ENCODE results near the gene NDUFC1. TPM values are rescaled to one million over a fixed set of nuclear protein-coding genes. Genes with fewer than 3 reads are reported as not detected.

The NDUFC1 gene
- total and polyA plus RNA-seq, 2 of the 8 experiments (the other 6 are each of a cell fraction or from before 2014, with no cell fraction given): 41.9 to 62.0 TPM

DNA sequence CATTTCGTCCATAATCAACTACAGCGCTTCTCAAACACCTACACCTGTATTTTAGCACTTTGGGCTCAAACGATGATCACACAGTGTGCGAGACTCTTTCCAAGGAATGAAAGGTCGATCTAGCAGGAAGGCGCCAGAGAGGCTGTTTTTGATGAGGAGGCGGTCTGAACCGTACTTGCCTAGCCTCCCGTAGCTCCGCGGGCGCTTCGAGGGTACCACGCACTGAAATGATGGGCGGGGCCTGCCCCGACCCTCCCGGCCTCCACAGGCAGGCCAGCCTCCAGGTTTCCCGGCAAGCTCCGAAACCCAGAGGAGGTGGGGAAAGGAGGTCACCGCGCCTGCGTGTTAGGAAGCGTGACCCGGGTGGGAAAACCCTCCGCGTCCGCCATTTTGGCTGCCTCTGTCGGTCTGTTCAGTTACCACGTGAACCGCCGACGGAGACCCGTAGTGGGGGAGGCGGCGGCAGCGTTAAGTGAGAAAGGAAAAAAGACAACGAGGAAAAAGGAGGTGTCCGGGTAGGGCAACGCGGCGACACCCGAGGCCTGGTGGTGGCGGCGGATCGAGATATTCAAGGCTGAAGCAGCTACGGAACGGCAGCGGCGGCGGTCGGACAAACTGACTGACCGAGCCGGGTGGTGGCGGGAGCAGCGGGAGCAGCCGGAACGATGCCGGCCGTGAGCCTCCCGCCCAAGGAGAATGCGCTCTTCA lies 1.0 kb downstream of the NDUFC1 start, which contains the start of gene NAA15:
NAA15 (plus strand) TSS at position 393 of the 708 bp plus-strand sequence; CDS start at position 666, 273 bp downstream.
- H2AFZ ChIP-seq (ENCODE audit: low read length): peak within 1 kb of the TSS; percentile 27
- no peaks in the 10 kb centered on the region for H3K79me1 ChIP-seq (ENCODE audit: low read depth, low read length)
- no peak within 1 kb of the TSS for H2BK20ac ChIP-seq (ENCODE audit: low read length)
- H4K20me1 ChIP-seq (replicated peaks in 1 of 2; ENCODE audit: control insufficient read depth in 1 of 2, insufficient read depth in 2 of 2, low read length in 2 of 2): peaks cover 0 to 4% of the 10 kb centered on the region in 2 experiments
- no peak within 1 kb of the TSS for H3K14ac ChIP-seq (ENCODE audit: insufficient read length)
- H3K79me2 ChIP-seq (ENCODE audit: control insufficient read depth in 1 of 2, insufficient read depth in 2 of 2, low read length in 2 of 2): peaks cover 36 to 63% of the 10 kb centered on the region in 2 experiments
- FAIRE-seq (no peak), DNase-seq (ENCODE audit: low read depth in 1 of 2, low spot score in 2 of 2) (peak; percentile 95 to 96)
- peak within 1 kb of the TSS; percentile 83 for H3K27ac ChIP-seq (ENCODE audit: low read depth, low read length)
- peaks cover 6% of the 10 kb centered on the region for H3K23me2 ChIP-seq (ENCODE audit: low read depth, low read length)
- H3K56ac ChIP-seq (replicated peaks; ENCODE audit: insufficient read length, low read depth, low read length): peak within 1 kb of the TSS; percentile 74
- peak within 1 kb of the TSS; percentile 99 for H4K8ac ChIP-seq (ENCODE audit: extremely low read depth, insufficient read depth, low read length)
- peaks cover 4% of the 10 kb centered on the region in 2 experiments; a peak in 3 of 4 replicates for H3K9me3 ChIP-seq (ENCODE audit: insufficient read depth in 2 of 2, low read depth in 1 of 2, low read length in 1 of 2)
- H4K5ac ChIP-seq (ENCODE audit: insufficient read length, low read depth, low read length): peak within 1 kb of the TSS; percentile 60
- no peak within 1 kb of the TSS for H3K23ac ChIP-seq (ENCODE audit: insufficient read length)
- ChIA-PET POLR2A (ENCODE audit: partially characterized antibody) (interaction anchor here (0.6 to 3.5 kb wide), 35 partner anchors 9 to 363 kb away, joined by 3 to 31 read pairs (median 4); partner anchors contain the start of genes ELF2 and MGARP), CTCF (ENCODE audit: partially characterized antibody) (interaction anchor here (0.9 to 3.5 kb wide), 12 partner anchors 10 to 393 kb away, joined by 3 to 19 read pairs (median 4); partner anchors contain the start of gene MGARP)
- H2BK12ac ChIP-seq (ENCODE audit: low read depth, low read length): peak within 1 kb of the TSS; percentile 63; the same call in 1 of the 2 replicates
- peak within 1 kb of the TSS; percentile 86 for H3K18ac ChIP-seq (ENCODE audit: extremely low read depth, low read length)
- H2BK120ac ChIP-seq (replicated peaks; ENCODE audit: low read depth, low read length): no peak within 1 kb of the TSS
- H3K4me1 ChIP-seq (replicated peaks in 1 of 4; ENCODE audit: control insufficient read depth in 3 of 4, insufficient read depth in 4 of 4, low read length in 3 of 4): peaks cover 0 to 2% (median 0%) of the 10 kb centered on the region in 4 experiments; a peak in 1 of 7 replicates
- H3K4me3 ChIP-seq (ENCODE audit: extremely low read depth in 1 of 4, insufficient read depth in 2 of 4, low read depth in 3 of 4, low read length in 4 of 4): peak within 1 kb of the TSS; percentile 91 to 100 (median 93)
- peak within 1 kb of the TSS; percentile 72 for H4K91ac ChIP-seq (replicated peaks; ENCODE audit: insufficient read length, low read length)
- H3K9ac ChIP-seq (replicated peaks in 1 of 4; ENCODE audit: extremely low read depth in 1 of 4, low read depth in 3 of 4, low read length in 3 of 4): peak within 1 kb of the TSS; percentile 80 to 94 (median 92)
- 1% methylated on average over 53 of the region's 61 CpGs; no CpG with 5 or more reads in 1 of the 2 experiments for WGBS, 2 experiments (ENCODE audit: extremely low coverage in 1 of 2, insufficient coverage in 1 of 2, insufficient read length in 1 of 2, insufficient replicate concordance in 2 of 2, low coverage in 1 of 2, low lambda C conversion rate in 2 of 2, missing lambda C conversion rate in 1 of 2)
- H2BK5ac ChIP-seq (ENCODE audit: low read depth, low read length): peak within 1 kb of the TSS; percentile 84
- no peaks in the 10 kb centered on the region for H3K27me3 ChIP-seq (replicated peaks in 1 of 4; ENCODE audit: control insufficient read depth in 3 of 4, extremely low read depth in 1 of 4, insufficient read depth in 3 of 4, low read length in 3 of 4)
- H2BK15ac ChIP-seq (ENCODE audit: low read length): peak within 1 kb of the TSS; percentile 47; the same call in 1 of the 2 replicates
- peak within 1 kb of the TSS; percentile 94 for H3K4ac ChIP-seq (replicated peaks; ENCODE audit: insufficient read length, low read depth, low read length)
- peaks cover 0 to 20% (median 4%) of the 10 kb centered on the region in 4 experiments; a peak in 3 of 8 replicates for H3K36me3 ChIP-seq (ENCODE audit: control insufficient read depth in 2 of 4, insufficient read depth in 4 of 4, low read length in 3 of 4)
- no peak within 1 kb of the TSS; the same call in 1 of the 2 replicates for H2AK5ac ChIP-seq (ENCODE audit: low read depth, low read length)
- H3K4me2 ChIP-seq (ENCODE audit: insufficient read depth in 1 of 2, low read depth in 2 of 2, low read length in 2 of 2): peak within 1 kb of the TSS; percentile 77 to 99
- TF ChIP-seq PHF8 (conservative IDR thresholded peaks at IDR 0.05; ENCODE audit: low read depth, low read length) (peak; percentile 74; the same call in 1 of the 2 replicates), SUZ12 (IDR thresholded peaks at IDR 0.05; ENCODE audit: low read length) (no peak; the same call in 1 of the 2 replicates), POLR2A (IDR thresholded peaks at IDR 0.05; ENCODE audit: control extremely low read depth in 1 of 2, low read depth in 2 of 2, low read length in 2 of 2) (no peak; a peak in 1 of 3 replicates), CEBPB (IDR thresholded peaks at IDR 0.05; ENCODE audit: low read depth, low read length) (no peak), TAF7 (optimal IDR thresholded peaks at IDR 0.05; ENCODE audit: borderline replicate concordance, low read depth, low read length) (peak; percentile 57), RAD21 (IDR thresholded peaks at IDR 0.05 in 1 of 2, conservative IDR thresholded peaks at IDR 0.05 in 1 of 2; ENCODE audit: low read depth in 2 of 2, low read length in 2 of 2) (peak in 1 of 2 experiments; percentile 10; a peak in 2 of 4 replicates), USF2 (IDR thresholded peaks at IDR 0.05; ENCODE audit: low read length) (peak; percentile 9; the same call in 1 of the 2 replicates)
- TF ChIP-seq, protein P1, sequence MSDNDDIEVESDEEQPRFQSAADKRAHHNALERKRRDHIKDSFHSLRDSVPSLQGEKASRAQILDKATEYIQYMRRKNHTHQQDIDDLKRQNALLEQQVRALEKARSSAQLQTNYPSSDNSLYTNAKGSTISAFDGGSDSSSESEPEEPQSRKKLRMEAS (IDR thresholded peaks at IDR 0.05): peak; percentile 91
